NCI-H2081 (cell line): ENCODE data around the gene DCAF12L2.
"Not testable (repeated sequence)": the region's sequence is repeated elsewhere in the genome, so short reads cannot be mapped to it uniquely, and the experiment has no call there.

Experiments
- DNase-seq, 2 experiments: peaks; one replicate each; lab custom pipeline; 2025; lab: John Stamatoyannopoulos, UW

The DCAF12L2 gene

GRCh38 chrX:126165721-126166461 is at the start of gene DCAF12L2:
DCAF12L2 (minus strand) TSS chrX:126166289; CDS start chrX:126165924, 365 bp downstream.
- peak; percentile 5 to 7 for DNase-seq

DNA sequence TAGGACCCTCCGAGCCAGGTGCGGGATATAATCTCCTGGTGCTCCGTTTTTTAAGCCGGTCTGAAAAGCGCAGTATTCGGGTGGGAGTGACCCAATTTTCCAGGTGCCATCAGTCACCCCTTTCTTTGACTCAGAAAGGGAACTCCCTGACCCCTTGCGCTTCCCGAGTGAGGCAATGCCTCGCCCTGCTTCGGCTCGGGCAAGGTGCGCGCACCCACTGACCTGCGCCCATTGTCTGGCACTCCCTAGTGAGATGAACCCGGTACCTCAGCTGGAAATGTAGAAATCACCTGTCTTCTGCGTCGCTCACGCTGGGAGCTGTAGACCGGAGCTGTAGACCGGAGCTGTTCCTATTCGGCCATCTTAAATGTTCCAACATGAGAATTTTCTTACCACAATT is 24.8 kb upstream of the DCAF12L2 start:
- DNase-seq: not testable (repeated sequence)

DNA sequence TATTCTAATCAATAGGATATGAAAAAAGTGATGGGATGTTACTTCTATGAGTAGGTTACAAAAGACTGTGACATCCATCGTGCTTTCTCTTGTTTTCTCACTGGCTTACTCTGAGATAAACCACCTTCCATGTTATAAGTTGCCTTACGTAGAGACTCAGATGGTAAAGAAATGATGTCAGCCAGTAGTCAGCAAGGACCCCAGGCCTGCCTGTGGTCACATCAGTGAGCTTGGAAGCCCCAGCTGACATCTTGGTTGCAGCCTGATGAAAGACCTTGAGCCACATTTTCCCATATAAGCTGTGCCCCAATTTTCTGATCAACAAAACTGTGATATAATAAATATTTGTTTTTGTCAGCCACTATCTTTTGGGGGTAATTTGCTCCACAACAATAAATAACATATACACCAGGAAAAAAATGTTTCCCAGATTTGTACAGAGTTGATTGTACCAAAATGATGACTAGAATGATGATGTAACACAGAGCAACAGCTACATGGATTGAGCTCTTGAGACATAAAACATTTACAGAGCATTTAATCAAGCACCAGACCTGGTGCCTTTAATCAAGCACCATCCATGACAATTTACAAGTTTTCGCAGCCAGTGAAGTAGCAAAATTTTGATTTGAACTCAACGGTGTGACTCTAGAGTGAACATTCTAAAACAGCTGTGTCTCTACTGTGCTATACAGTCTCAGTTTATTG is 11.2 kb upstream of the DCAF12L2 start:
- DNase-seq: no peak

- no peak for DNase-seq
These were observed 4.6 kb upstream of the DCAF12L2 start for GRCh38 chrX:126170720-126171119.

DNA sequence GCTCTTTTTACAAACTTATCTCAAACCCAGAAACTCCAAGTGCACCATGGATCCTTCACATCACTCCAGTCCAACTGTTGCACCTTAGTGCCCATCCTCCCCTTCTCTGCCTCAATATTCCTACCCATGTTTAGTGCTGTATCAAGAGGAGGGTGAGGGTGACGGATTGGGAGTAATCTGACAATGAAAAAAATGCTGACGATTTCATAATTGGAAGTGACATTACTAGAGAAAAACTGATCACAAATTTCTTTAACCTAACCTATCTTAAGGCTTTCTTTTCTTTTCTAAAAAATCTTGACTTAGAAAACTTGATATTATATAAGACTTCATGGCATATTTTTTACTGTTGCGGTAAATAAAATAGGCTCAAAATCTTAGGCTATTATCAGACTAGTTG is 1.5 kb upstream of the DCAF12L2 start:
- DNase-seq: no peak

DNA sequence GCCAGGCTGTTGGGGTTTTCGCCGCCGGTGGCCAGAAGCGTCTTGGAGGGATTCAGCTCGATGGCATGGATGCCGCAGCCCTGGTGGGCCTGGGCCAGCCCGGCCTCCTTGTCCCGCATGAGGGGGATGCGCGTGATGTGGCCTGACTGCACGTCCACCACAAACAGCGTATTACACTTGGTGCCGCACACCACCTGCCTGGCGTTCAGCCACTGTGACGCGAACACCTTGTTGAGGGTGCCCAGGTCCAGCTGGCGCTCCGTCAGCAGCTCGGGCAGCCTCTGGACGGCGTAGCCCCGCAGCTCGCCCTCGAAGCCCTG is 728 bp downstream of the DCAF12L2 start:
- DNase-seq: no peak

DNA sequence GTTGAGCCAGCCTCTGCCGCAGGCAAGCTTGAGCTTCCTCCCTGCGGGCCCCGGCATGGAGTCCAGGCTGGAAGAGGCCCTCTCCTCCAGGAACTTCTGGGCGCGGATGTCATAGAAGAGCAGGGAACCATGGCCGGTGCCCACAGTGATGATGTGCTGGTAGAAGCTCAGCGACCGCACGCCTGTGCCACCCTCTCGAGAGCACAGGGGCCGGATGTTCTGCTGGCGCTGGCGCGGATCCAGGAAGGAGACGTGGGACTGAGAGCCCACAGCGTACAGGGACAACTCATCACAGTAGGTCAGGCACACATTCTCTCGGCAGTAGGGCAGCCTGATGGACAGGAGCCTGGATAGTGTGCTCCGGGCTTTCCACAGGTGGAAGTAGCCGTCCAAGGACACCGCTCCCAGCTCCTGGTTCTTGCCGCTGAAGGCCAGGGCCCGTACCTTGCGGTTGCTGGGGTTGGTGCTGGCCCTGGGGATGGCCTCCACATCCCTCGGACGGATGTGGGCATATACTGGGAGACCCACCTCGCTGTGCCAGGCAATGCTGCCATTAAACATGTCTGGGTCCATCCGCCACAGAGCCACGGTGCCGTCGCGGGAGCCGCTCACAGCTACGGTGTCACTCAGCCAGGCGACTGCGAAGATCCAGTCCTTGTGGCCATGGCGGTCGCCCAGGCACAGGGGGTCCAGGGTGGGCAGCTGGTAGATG is 1.2 kb downstream of the DCAF12L2 start:
- DNase-seq: no peak

DNA sequence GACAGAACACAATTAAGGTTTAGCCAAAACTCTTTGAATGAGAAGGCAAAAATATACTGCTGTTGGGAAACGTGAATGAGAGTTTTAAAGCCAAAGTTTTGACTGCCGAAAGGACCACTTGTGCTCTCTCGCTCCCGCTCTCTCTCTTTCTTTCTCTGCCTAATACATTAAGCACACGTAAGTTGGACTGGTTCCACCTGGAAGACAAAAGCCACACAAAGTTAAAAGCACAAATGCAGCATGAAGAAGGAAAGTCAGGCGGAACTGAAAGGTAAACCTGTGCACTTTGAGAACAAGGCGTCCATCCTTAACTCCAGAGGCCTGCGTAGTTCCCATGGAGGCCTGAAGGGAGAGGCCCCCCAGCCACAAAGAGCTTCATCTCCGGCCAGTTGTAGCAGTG is 1.9 kb downstream of the DCAF12L2 start:
- no peak for DNase-seq

DNA sequence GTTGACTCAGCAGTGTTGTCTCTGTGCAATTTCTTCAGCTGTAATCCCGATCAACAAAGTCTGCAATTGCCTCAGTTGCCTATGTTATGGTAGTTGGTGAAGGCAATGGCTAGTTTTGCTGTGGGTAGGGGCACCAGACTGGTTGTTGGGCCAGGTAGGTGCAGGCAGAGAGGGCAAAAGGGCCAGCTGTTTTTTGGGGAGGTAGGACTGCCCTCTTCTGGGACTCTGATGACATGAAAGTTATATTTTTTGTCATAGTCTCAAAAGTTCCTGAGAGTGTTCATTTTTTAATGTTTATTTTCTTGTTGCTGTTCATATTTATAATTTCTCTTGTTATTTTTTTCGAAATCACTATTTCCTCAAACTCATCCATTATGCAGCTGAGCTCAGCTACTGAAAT is 25.1 kb downstream of the DCAF12L2 start:
- no peak for DNase-seq

DNA sequence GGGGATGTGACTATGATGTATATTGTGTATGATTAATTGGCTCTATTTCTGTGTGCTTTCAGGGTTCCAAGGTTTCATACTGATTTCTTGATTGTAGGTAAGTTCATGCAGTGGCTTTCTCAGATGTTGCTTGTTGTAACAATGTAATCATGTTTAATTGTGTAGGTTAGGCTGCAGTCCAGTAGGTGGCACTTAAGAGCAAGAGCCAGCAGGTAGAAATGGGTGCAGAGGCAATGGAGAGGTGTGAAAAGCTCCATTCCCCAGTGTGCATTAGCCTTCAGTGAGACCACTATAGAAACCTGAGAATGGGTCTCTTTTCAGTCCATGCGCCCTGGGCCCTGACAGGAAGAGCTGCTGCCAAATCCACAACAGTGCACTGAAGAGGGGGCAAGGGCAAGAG is 28.2 kb downstream of the DCAF12L2 start:
- DNase-seq: peak; percentile 11

DNA sequence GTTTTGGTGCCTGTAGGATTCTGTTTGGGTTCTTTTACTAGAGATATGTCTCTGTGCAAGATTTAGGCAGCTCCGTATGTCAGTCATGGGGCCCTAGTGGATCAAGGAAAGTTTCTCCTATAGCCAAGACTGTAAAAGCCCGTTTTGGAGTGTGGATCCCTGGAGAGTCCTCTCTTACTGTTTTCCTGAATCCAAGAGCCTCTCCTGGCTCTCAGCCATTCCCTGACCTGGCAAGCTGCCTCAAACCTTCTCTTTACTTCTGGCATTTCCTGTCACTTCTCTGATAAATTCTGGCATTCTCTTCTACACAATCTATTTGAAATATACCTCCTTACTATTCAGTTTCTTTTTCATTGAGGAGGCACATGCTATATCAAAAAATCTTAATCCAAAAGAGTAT is 41.4 kb downstream of the DCAF12L2 start:
- DNase-seq: no peak
